ENCODE measurements around the gene MAN1A1.
A peak's percentile ranks its signal among the peaks of the same experiment; 100 is the strongest.

MAN1A1 gene

DNA sequence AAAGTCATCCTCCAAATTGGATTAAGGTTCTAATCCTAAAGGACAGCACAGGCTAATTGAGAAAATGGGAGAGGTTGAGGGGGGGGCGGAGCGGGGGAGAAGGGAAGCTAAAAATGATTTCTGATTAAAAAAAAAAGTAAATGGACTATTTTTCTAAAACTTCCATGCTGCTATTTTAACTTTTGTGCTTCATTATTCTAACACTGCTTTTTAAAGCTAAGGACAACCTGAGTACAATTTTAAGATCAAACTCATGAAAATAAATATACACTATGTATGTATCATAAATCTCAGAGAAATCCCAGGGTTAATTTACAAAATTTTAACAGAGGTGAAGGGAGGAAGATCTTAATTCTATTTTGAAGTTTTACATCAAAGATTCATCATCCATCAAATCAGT lies 4.4 kb downstream of the MAN1A1 start:
- no peak for DNase-seq

DNA sequence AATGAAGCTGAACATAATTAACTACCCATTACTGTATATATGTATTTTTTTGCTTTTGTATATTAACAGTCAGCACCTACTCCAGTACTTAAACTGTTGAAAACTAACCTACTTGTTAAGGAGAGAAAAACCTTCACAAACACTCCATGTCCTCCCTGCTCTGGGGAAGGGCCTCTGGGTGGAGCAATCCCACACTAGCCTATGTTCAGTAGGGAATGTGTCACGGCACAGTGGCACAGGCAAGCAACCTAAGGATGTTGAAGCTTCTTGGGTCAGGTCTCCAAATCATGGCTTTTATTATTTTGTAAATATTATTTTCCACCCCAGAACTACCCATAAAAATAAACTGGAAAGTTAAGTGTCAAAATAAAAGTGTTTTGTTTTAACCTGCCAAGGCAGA lies 5.3 kb downstream of the MAN1A1 start:
- DNase-seq: no peak

DNA sequence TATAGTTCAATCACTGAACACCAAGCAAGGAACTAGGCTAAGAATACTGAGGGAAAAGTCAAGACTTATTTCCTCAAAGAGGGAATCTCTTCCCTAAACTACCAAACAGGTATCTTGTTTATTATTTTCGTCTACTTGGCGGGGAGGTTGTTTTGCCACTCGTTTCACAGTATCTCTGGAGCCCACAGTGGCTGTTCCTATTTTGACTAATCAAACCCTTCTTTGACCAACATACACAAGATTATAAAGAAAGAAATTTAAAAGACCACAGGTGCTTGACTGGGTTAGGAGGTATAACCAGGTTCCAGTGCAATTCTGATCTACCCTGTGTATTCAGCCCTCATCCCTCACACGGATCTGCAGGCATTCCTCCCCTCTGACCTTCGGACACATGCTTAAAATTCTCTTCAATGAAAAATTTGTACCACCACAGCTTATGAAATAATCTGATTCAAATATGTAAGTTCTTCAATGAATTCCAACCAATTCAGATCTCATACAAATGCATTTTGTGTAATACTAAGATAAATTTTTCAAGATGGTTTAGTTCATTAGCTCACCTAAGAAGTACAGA lies 5.9 kb downstream of the MAN1A1 start:
- DNase-seq: no peak

DNA sequence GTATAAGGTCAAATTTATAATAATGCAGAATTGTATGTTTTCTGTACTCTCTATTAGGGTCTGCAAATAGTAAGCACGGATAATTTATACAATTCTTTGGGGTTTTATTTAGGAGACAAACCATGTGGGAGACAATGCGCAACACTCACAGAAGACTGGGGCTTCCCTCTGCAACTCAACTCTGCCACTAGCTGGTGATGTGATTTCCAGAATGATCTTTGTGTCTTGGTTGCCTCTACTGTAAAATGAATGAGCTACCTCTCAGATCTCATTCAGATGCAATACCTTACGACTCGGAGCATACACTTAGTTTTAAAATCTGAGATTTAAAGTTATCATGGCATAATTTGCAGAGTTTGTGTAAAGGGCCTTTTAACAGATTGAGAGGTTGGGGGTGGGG lies 6.4 kb downstream of the MAN1A1 start:
- no peak for DNase-seq

DNA sequence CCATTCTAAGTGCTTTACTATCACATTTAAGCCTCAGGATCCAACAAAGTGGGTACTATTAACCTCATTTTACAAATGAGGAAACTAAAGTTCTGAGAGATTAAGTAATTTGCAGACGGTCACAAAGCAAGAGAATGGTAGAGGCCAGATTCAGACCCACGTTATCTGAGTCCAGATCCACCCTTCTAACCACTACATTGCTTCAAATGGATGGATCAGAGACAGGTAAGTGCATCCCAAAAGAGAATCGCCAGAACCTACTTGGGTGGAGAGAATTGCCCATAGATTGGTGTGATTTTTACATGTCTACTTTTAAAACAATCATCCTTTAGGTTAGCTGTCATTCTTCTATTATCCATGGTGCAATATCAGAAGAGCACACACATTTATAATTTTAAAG lies 7.1 kb downstream of the MAN1A1 start:
- DNase-seq: no peak

DNA sequence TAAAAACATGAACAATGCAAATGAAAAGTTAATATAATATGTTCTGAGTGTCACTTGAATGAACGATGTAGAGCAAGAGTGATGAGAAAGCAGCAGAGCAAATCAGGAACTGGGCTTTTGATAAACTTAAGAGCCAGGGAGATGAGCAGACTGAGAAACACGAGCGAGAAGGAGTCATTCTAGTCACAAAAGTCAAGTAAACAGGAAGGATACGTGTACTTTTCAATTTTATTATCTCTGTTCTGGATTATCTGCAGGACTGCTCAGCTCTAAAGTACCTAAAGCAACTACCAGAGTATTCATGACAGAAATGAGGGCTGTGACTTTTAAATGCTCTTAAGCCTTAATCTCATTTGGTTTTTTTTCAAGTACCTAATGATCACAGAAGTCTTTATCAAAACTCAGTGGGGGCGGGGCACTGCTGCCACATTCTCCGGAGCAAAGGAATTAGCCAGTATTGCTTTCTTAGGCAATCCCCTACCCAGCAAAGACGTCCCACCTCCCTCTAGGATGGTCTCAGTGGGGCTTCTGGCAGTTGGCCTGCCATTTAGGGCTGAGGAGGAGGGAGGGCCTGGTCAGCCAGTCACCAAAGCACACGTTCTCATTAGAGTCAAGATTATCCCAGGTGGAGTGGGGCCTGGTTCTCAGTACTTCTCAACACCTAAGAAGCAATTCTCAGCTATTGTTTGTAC lies 8.6 kb downstream of the MAN1A1 start:
- DNase-seq: no peak

DNA sequence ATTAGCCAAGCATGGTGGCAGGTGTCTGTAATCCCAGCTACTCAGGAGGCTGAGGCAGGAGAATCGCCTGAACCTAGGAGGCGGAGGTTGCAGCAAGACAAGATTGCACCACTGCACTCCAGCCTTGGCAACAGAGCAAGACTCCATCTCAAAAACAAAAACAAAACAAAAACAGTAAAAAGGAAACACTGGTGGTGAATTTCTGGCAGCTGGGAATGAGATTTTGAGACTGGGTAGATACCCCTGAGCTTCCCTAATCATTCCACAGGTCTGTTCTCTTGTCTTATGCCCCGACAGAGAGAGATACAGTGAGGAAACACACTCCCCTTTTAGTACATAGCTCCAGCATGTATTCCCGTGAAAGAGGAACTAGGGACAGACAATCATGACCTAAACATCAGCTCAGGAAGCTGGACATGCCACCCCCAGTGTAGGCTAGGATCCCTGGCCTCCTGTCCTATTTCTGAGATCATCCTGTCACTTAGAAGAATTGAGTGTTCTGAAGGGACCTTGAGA lies 9.6 kb downstream of the MAN1A1 start:
- DNase-seq: peak in 1 of 2 donors; percentile 25

DNA sequence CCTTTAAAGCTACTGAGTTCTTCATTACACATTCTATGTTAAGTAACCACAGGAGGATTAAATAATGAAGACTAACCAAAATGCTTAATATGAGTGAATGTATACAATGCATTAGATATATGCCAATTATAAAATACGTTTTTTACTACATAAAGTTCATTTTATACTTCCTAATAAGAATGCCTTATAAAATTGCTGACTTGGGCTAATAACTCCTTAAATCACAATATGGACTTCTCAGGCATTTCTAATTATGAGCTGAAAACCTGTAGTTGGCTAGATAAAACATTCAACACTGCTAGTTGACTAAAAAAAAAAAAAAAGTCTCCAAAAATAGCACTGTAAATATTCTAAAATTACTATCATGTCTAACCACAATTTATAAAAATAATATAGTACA lies 11.8 kb downstream of the MAN1A1 start:
- DNase-seq: no peak

DNA sequence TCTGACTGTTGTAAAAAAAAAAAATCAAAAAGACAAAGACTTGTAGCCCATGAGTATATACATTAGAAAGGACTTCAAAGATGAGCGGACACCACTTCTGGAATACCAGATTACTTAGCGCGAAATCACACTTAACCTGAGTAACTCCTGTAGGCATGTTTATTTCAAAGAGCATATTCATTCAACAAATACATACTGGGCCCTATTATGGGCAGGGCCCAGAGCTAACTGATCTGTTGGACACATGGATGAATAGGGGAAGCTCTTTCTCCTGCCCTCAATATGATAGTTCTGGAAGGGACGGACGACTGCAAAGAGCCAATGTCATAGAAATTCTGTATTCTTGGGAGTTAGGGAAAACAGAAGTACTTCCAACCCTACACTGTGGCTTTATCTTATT lies 12.3 kb downstream of the MAN1A1 start:
- no peak for DNase-seq

DNA sequence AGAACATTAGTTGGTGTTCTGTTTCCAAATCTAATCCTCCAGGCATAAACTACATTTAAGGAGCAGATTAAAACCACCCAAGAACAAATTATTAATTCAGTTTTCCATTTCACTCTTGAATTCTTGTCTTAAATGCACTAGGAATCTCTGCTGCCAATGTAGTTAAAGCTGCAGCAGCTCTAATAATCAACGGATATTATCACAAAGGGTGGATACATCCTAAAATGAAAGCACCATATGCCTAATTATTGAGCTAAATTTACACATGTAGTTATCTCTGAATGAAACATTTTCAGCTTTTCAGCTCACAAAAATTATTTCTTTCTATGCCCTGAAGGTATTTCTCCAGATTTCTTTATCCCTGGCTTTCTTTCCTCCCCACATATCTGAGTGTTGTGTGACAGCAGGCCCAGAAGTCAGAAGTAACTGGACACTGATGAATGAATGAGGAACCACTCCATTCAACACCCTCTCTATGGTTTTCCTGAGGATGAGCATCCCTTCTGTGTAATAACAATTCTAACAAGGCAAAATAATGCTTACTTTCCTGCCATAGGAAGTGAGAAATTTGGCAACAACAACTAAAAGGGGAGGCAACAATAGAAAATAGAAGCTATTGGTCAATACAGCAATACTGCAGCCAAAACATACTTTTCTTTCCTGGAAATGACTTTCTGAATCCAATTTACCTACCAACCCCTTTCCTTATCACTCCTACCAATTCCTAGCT lies 14.9 kb downstream of the MAN1A1 start:
- DNase-seq: no peak

DNA sequence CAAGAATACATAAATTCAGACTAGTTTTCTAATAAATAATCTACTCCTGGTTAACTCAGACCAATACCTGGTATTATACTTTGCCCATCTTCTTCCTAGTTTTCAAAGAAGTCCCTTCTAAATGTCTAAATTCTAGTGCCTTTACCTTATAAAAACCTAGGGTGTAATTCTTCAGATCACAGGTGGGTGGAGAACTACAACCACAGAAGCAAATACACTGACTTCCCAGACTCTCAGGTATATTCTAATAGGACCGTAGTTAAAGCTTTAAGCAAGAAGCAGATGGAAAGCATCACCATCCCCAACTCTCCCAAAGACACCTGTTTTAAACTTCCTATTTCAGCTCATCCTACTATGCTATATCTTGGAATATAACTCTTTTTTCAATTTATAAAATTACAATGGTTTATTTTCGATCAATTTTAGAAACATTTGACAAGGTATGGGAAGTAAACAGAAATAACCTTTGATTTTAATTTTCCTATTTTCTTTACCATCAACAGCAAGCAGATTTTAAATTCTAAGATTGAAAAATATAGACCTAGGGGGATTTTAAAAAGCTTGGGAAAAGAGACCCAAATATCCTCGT lies 15.8 kb downstream of the MAN1A1 start:
- no peak for DNase-seq

DNA sequence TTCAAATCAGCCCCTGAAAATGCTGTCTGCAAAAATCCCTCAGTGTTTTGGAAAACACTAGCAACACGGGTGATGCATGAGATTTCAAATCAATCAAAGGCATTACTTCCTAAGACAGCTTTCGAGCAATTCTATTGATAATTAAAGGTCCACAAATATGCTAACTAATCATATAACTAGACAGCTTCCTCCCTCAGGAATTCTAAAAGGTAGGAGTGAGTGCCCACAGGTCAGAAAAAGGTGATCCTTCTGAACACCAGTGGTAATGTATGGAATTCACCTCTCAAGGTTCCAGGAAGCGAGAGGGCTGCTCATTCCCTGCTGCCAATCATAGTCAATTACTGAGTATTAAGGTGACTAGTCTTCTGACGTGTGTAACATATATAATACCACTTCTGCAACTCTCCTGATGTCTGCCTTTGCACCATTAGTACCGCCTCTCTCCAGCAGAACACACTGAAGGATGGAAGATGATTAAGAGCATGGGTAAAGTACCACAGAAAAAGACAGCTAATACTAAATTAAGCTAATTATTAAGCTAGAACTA lies 16.4 kb downstream of the MAN1A1 start:
- no peak for DNase-seq

DNA sequence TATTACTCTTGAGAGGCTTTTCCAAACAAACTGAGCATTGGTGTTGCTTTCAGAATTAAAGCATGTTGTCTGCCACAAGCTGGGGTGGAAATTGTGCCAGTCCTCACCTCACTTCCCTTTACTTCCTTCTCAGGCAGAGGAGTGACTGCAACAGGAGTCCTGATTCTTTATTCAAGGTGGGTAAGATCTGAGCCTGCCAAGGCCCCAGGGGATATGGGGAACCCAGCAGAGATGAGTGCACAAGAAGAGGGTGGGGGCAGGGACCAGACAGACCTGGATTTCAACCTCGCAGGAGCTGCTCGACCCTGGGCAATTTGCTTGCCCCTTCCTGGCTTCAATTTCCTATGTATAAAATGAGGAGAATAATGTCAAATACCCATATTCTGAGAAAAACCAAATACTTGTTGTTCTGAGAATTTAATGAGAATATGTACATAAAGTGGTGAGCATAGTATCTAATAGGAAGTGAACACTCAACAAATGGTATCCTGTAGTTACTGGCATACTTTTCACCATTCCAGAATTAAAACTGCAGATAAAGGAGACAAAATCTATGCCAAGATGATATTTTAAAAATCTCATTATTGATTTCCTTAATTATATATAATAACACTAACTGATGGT lies 17.8 kb downstream of the MAN1A1 start:
- no peak for DNase-seq

DNA sequence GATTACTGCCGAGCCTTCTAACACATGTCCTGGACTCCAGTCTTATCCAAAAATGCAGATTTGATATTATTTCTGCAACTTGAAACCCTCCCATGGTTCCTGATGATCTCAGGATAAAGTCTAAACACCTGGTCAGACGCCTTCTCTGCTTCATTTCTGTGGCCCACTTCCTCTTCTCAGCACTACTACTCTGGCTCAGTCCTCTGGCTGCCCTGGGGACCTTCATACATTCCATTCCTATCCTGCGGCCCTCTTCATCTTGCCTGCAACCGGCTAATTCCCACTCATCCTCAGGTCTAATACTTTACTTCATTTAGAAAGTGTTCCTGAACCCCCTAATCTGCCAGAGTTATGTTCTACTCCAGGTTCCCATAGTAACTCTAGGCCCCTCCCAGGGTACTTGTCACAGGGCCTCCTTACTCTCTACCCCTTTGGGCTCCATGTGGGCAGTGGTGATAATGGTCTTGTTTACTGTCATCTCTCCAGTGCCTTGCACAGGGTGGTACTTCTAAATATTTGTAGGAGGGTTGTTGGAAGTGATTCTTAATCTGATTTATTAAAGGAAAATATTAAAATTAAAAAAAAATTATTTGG lies 18.9 kb downstream of the MAN1A1 start:
- no peak for DNase-seq

DNA sequence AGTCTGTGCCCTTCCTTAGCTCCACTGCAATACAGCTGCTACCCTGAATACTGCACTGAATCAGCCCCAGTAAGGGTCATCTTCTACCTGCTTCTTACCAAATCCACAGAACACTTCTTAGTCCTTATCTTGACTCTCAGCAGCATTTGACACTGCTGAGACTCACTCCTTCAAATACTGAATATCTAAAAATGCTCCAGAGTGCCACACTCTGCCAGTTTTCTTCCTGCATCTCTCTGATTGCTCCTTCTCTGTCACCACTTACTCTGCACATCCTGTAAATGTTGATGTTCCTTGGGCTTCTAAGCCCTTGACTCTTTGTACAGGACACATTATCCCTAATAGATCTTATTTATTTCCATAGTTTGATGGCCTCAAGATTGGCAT lies 19.8 kb downstream of the MAN1A1 start:
- no peak for DNase-seq

DNA sequence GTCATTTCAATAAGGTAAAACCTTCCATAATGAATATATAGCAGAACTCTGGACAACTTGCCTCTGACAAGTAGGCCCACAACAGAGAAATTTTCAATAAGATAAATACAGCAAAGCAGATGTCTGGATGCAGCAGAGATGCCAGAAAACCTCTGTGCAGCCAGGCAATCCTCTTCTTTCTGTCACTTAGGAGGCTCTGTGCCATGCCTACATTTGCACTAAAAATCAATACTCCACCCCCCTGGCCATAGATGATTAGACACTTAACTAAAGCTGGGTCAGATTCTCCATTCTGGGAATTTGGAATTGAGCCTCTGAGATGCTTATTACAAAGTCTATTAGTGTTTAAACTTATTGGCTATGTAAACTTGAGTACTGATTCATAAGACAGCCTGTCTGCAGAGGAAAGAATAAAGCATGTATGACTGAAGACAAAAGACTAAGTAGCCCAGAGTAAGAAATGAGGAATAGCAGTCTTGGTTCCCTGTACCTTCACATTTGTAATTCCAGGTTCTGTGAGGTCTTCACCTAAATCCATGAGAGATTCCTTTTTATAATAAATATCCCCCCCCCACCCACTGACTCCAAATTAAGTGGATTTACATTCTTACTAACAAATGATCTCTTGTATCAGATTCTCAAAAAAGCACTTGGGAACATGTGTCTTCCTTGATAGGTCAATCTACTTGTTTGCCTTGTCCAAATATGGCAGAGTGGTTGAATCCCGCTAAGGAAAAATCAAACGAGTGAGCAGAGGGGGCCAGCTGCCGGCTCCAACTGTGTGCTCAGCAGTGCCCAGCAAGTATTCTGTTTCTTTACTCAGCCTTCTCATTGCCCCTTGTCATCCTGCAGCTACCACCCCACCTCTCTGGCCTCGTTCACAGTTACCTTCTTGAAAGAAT lies 20.4 kb downstream of the MAN1A1 start:
- DNase-seq: no peak

DNA sequence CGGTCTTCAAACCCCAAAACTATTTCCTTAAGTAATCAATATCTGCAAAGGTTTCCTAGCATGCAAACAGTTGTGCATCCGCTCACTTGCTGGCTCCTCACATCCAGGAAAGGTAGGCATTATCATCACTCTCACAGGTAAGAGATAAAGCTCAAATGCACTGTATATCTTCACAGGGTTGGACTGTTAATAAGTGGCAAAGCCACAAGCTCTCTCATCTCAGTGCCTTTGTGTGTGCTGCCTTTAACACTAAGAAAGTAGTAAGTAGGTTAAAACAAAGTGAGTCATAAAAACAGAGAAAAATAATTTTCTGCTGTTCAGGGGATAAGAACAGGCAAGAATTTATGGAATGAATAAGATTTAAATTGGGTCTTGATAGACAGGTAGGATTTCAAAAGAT lies 21.3 kb downstream of the MAN1A1 start:
- DNase-seq: no peak

DNA sequence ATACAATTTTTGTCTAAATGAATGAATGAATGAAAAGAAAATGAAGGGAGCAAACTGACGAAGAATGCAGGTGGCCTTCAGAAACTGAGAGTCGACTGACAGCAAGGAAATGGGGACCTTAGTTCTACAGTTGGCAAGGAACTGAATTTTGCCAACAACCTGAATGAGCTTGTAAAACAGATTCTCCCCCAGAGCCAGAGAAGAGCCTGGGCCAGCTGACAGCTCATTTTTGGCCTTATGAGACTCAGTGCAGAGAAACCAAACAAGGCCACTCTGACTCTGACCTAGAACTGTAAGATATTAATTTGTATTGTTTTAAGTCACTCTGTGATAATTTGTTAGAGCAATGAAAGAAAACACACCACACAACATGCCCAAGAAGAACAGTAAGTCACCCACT lies 21.8 kb downstream of the MAN1A1 start:
- DNase-seq: no peak

DNA sequence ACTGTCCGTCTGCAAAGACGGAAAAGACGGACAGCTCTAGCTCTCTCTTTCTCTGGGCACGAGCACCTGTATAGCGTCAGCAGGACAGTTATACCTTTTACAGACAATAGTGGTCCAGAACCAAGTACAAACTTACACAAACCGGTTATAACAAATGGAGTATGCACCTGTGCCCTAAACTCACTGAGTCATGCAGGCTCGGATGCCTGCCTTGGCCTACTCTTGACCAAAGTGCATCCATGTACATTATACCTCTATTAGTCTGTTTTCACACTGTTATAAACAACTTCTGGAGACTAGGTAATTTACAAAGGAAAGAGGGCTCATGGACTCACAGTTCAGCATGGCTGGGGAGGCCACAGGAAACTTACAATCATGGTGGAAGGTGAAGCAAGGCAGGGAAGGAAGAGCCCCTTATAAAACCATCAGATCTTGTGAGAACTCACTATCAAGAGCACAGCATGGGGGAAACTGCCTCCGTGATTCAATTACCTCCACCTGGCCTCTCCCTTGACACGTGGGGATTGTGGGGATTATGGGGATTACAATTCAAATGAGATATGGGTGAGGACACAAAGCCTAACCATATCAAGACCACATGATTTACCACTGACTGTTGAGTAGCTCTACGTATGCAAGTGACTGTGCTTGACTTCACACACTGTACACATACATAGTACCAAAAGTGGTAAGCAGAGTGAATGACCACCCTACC lies 23.1 kb downstream of the MAN1A1 start:
- DNase-seq: no peak

DNA sequence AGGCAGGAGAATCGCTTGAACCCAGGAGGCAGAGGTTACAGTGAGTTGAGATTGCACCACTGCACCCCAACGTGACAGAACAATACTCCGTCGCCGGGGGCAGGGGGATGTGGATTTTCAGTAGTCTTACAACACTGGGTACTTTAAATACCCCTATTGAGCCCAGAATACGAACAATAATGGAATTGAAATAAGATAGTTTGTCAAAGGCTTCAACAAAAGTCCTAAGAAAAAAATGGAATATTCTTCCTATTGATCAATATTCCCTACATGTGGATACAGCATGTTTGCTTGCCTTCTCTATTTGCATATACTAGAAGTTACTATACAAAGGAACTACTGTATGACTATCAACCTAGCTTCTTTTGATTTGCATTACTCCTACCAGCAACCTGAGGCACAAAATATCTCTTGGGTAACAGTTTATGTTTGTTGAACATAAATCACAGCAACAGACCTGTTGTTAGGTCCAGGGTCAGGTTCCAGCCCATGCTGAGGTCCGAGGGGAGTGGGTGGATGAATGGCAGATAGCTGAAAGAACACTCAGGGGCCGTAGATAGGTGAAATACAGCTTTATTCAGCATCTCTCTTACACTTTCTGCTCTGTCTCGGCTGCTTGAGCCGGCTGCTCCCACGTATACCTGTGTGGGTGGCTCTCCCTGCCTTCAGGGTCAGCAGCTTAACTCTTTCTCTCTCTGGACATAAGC lies 23.8 kb downstream of the MAN1A1 start:
- DNase-seq: no peak

Measured in bone marrow (tissue), 2 donors.